Ascending aorta (tissue), 2 donors: Measurements from ENCODE around the gene ABCC4. TPM values are rescaled to one million over a fixed set of nuclear protein-coding genes. Genes with fewer than 3 reads are reported as not detected.

Experiments used
- DNase-seq, 2 donors: peaks; one replicate each; pipeline ENCODE4 v3.0.0-alpha.2; 2019; ENCODE audit warnings: low spot score in 2 of 2
- H3K27ac ChIP-seq, 2 donors: fragments of 200-600 bp; sonication (generic); one replicate each; pipeline ENCODE4 v1.5.1; 2016 to 2017; ENCODE audit warnings: mild to moderate bottlenecking in 1 of 2
- H3K27me3 ChIP-seq: fragments of 200-600 bp; sonication (generic); one replicate; pipeline ENCODE4 v1.5.1; 2017
- H3K36me3 ChIP-seq, 2 donors: fragments of 200-600 bp; sonication (generic); one replicate each; pipeline ENCODE4 v1.5.1; 2016
- H3K4me1 ChIP-seq, 2 donors: fragments of 200-600 bp; sonication (generic); one replicate each; pipeline ENCODE4 v1.5.1; 2016 to 2017; ENCODE audit warnings: mild to moderate bottlenecking in 1 of 2
- H3K4me3 ChIP-seq, 2 donors: fragments of 200-600 bp; sonication (generic); one replicate each; pipeline ENCODE4 v1.5.1; 2016 to 2017; ENCODE audit warnings: mild to moderate bottlenecking in 1 of 2
- H3K9me3 ChIP-seq, 2 donors: fragments of 200-600 bp; sonication (generic); one replicate each; pipeline ENCODE4 v1.5.1; 2016
- intact Hi-C: fragments of 100-400 bp; cut with DNase I; formaldehyde crosslinking; loops from one replicate; pipeline ENCODE4 v1.15.1; 2023
- total RNA-seq: library from RNA; depleted of rRNA; stranded (reverse); fragments of >200 nt; gene quantifications from one replicate; pipeline ENCODE4 v1.1.0, GENCODE V29; 2016
- TF ChIP-seq, protein P1 (sequence below), 3 experiments: fragments of 200-600 bp in 2 of 3; fragments of 450-650 bp in 1 of 3; sonication (generic) in 2 of 3; IDR thresholded peaks; one replicate each; pipeline ENCODE4 v1.5.1; 2016 to 2019; ENCODE audit warnings: antibody characterized with exemption in 3 of 3, mild to moderate bottlenecking in 1 of 3, moderate library complexity in 1 of 3

ABCC4 gene
- total RNA-seq, 1 donor from 2014 or later: 6.7 TPM

DNA sequence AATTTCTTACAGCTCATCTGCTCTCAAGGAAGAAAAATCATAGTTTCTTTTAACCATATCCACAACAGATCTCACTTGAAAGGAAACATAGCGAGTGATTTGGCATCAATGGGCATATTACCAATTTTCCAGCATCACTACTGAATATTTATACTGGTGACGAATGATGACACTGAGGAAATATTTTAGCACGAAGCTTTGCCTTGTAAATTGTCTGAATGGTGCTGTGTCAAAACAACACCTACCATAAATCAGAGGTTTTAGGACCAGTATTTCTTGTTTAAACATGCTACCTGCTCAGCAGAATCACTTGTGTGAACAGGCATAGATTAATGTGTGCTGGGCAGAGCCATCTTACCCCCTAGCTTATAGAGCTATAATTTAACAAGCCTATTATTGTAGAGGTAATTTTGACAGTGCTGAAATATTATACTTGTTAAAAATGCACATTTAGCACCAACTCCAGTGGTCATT lies 146.8 kb downstream of the ABCC4 start:
- DNase-seq: no peak
- TF ChIP-seq, protein P1, sequence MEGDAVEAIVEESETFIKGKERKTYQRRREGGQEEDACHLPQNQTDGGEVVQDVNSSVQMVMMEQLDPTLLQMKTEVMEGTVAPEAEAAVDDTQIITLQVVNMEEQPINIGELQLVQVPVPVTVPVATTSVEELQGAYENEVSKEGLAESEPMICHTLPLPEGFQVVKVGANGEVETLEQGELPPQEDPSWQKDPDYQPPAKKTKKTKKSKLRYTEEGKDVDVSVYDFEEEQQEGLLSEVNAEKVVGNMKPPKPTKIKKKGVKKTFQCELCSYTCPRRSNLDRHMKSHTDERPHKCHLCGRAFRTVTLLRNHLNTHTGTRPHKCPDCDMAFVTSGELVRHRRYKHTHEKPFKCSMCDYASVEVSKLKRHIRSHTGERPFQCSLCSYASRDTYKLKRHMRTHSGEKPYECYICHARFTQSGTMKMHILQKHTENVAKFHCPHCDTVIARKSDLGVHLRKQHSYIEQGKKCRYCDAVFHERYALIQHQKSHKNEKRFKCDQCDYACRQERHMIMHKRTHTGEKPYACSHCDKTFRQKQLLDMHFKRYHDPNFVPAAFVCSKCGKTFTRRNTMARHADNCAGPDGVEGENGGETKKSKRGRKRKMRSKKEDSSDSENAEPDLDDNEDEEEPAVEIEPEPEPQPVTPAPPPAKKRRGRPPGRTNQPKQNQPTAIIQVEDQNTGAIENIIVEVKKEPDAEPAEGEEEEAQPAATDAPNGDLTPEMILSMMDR (IDR thresholded peaks at IDR 0.05): no peak
- no peaks in the 10 kb centered on the region for H3K9me3 ChIP-seq
- H3K27ac ChIP-seq: no peak overlapping the region
- H3K27me3 ChIP-seq: no peaks in the 10 kb centered on the region
- H3K36me3 ChIP-seq: no peaks in the 10 kb centered on the region
- intact Hi-C loops: no loop called here
- H3K4me1 ChIP-seq: no peaks in the 10 kb centered on the region
- no peak overlapping the region for H3K4me3 ChIP-seq

DNA sequence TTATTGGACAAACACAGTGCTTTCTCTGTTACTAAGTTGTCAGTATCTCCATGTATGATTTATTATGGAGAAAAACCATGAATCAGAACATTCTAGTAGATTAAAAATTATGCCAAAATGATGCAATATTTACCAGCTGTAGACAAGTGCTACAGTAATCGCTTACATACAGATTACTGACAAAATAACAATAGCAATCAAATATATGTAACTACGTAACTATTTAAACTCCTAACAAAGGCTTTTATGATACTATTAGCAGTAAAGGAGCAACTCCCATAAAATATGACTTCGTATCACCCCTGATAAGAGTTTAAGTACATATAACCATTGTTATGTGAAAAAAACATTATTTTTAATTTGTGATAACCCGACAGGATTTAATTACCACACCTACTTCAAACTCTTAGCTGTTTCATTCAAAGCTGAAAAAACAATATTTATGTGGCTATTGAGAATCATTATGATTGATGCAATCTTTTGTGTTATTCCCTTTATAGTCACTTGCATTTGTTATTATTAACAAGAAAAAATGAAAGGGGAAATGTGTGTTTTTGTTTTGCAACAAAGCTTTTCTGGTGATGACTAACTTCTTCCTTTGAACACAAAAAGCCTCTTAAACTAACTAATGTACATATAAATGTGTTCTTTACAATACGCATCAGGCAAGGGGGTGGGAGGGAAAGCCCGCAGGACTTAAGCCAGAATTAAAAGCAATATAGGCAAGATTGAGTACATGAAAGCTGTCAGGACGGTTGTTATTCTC lies 147.4 kb downstream of the ABCC4 start:
- intact Hi-C loops: no loop called here
- DNase-seq: no peak
- no peaks in the 10 kb centered on the region for H3K36me3 ChIP-seq
- TF ChIP-seq, protein P1 (IDR thresholded peaks at IDR 0.05): no peak
- H3K4me3 ChIP-seq: no peak overlapping the region
- H3K27me3 ChIP-seq: no peaks in the 10 kb centered on the region
- H3K4me1 ChIP-seq: no peaks in the 10 kb centered on the region
- H3K27ac ChIP-seq: no peak overlapping the region
- H3K9me3 ChIP-seq: no peaks in the 10 kb centered on the region

DNA sequence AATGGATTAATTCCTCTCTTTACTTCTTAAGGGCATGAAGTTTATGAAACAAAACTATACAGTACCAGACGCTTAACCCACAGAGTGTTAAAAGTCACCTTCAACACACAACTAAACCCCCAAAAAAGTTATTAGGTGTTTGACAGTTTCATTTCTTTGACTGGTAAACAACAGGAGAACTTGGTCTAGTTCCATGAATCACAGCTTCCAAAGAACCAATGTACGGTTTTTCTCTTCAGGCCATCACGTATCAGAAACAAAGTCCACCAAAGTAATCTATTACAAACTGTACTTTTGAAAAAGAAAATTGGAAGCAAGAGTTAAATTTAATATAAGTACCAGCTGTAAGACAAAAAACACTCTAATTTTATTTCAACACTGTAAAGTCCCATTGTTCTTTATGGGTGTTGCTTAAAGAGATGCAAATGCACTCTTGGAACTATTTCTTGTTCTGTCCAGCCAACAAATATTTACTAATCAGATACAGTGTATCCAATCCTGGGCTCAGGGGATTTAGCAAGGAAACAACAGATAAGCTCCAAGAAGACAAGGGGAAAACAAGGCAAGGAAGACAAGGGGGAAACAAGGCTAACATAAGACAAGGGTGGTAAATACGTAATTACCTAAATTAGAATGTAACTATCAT lies 149.2 kb downstream of the ABCC4 start:
- Histone ChIP-seq H3K9me3 (no peaks in the 10 kb centered on the region), H3K27me3 (no peaks in the 10 kb centered on the region), H3K4me3 (no peak overlapping the region), H3K4me1 (no peaks in the 10 kb centered on the region), H3K27ac (no peak overlapping the region), H3K36me3 (no peaks in the 10 kb centered on the region)
- no peak for DNase-seq
- TF ChIP-seq, protein P1 (IDR thresholded peaks at IDR 0.05): no peak
- intact Hi-C loops: no loop called here

GRCh38 chr13:95150555-95150954 lies 150.7 kb downstream of the ABCC4 start:
- intact Hi-C loops: no loop called here
- DNase-seq: no peak
- no peaks in the 10 kb centered on the region for H3K9me3 ChIP-seq
- no peak overlapping the region for H3K27ac ChIP-seq
- TF ChIP-seq, protein P1 (IDR thresholded peaks at IDR 0.05): no peak
- no peaks in the 10 kb centered on the region for H3K36me3 ChIP-seq
- no peaks in the 10 kb centered on the region for H3K27me3 ChIP-seq
- no peak overlapping the region for H3K4me3 ChIP-seq
- no peaks in the 10 kb centered on the region for H3K4me1 ChIP-seq

- no peaks in the 10 kb centered on the region for H3K36me3 ChIP-seq
- intact Hi-C loops: no loop called here
- no peak overlapping the region for H3K27ac ChIP-seq
- H3K4me1 ChIP-seq: no peaks in the 10 kb centered on the region
- no peak overlapping the region for H3K4me3 ChIP-seq
- no peaks in the 10 kb centered on the region for H3K27me3 ChIP-seq
- TF ChIP-seq, protein P1 (IDR thresholded peaks at IDR 0.05): no peak
- no peak for DNase-seq
- no peaks in the 10 kb centered on the region for H3K9me3 ChIP-seq
These were observed 154.8 kb downstream of the ABCC4 start for GRCh38 chr13:95146486-95146885.
